Omental fat pad (tissue), 4 donors: ENCODE results near the gene GBX2. TPM values are rescaled to one million over a fixed set of nuclear protein-coding genes. Genes with fewer than 3 reads are reported as not detected.
"Not testable (repeated sequence)": the region's sequence is repeated elsewhere in the genome, so short reads cannot be mapped to it uniquely, and the experiment has no call there.

Experiments used
- ATAC-seq: fragments of 150-250 bp; one replicate; pipeline ENCODE4 v1.9.1; 2016; ENCODE audit warnings: mild to moderate bottlenecking, moderate library complexity; ENCODE audit not compliant: low FRiP score
- DNase-seq: peaks from one replicate; pipeline ENCODE4 v3.0.0-alpha.2; 2019; ENCODE audit warnings: low spot score
- CTCF ChIP-seq, 3 donors: fragments of 450-650 bp; IDR thresholded peaks; one replicate each; pipeline ENCODE4 v1.5.1; 2016 to 2017; ENCODE audit warnings: antibody characterized with exemption in 3 of 3, mild to moderate bottlenecking in 3 of 3, moderate library complexity in 2 of 3
- total RNA-seq, 4 donors: library from RNA; depleted of rRNA; stranded (reverse); fragments of >200 nt; gene quantifications; one replicate each; pipeline ENCODE4 v1.1.0, GENCODE V29; 2016

GBX2 gene
- total RNA-seq, 4 donors from 2014 or later: not detected

DNA sequence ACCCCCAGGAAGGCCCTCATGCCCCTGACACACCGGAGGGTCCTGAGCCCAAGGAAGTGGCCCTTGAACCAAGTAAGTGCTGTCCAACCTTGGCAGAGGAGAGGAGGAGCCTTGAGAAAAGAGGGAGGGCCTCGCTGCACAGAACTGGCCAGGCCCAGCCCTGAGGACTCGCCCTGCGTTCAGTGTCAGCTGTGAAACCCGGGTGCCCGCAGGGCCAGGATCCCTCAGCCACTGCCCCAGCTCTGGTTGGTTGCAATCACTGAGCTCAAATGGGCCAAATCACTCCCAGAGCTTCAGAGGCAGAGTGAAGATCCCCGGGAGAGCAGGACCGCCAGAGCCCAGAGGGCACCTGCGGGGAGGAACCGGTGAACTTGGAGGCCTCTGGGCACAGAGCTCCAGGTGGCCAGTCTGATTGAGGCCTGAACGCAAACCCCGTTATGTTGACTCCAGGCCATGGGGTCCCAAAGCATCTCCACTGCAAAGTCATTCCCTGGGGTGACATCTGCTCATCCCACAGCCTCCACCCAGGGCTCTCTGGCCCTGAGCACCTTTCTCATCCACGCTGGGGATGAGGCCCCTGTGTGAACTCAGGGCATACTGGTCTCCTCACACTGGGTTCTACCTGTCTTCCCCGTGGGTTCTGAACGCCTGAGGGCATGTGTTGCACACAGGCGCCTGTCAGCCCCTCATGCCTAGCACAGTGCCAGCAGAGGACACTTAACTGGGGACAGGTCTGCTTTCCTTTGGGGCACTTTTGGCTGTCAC is 11.9 kb downstream of the GBX2 start:
- TF ChIP-seq CTCF (IDR thresholded peaks at IDR 0.05): no peak
- ATAC-seq (no peak), DNase-seq (no peak)

GRCh38 chr2:236155406-236155805 is 12.8 kb downstream of the GBX2 start:
- DNase-seq (no peak), ATAC-seq (no peak)
- no peak for TF ChIP-seq CTCF (IDR thresholded peaks at IDR 0.05)

DNA sequence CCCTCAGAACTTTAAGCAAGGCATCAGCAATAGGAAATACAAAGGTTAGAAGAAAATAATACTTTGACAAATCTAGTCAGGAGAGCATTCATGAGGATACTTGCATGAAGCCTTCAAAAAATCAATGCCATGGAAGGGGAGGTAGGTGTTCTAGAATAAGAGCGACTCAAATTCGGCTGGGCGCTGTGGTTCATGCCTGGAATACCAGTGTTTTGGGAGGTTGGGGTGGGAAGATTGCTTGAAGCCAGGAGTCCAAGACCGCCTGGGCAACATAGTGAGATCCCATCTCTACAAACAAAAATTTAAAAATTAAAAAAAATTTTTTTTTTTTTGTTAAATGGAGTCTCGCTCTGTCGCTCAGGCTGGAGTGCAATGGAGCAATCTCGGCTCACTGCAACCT is 21.8 kb downstream of the GBX2 start:
- TF ChIP-seq CTCF (IDR thresholded peaks at IDR 0.05): no peak
- DNase-seq: no peak

GRCh38 chr2:236143811-236144210 is 24.4 kb downstream of the GBX2 start:
- no peak for TF ChIP-seq CTCF (IDR thresholded peaks at IDR 0.05)
- ATAC-seq (no peak), DNase-seq (no peak)

More for the DNA sequence above, 21.8 kb downstream of the GBX2 start:
- ATAC-seq: no peak

DNA sequence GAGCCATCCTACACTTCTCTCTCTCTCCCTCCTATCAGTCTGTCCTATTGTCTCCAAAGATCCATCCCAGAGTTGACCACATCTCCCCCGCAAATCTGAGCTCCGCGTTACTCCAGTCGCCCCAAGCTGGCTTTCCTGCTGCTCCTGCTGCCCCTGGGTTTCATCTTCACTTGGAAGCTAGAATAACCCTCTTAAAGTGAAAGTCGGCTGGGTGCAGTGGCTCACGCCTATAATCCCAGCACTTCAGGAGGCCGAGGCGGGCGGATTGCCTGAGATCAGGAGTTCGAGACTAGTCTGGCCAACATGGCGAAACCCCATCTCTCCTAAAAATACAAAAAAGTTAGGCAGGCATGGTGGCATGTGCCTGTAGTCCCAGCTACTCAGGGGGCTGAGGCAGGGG is 26.6 kb downstream of the GBX2 start:
- not testable (repeated sequence) for DNase-seq, ATAC-seq

GRCh38 chr2:236137066-236137465 is 31.1 kb downstream of the GBX2 start:
- no peak for TF ChIP-seq CTCF (IDR thresholded peaks at IDR 0.05)
- ATAC-seq (no peak), DNase-seq (no peak)

DNA sequence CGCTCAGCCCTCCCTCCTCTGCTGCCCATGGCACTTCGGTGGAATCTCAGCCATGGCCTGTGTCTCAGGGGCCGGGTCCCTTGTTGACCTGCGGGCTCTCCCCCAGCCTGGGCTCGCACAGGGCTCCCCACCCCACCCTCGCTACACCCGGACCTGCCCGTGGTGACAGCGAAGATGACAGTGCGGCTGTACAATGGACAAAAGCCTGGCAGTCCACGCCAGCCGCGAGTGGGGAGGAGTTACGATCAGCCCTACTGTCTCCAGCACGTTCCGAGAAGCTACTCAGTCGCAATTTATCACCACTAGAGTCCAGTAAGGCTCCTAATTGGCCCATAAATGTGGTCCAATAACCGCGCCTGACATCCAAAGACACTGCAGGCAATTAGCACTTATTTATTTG is 31.6 kb downstream of the GBX2 start:
- ATAC-seq (no peak), DNase-seq (no peak)
- no peak for TF ChIP-seq CTCF (IDR thresholded peaks at IDR 0.05)
